ENCODE measurements around the gene PCDHA11. TPM values are rescaled to one million over a fixed set of nuclear protein-coding genes. Genes with fewer than 3 reads are reported as not detected.
"Not testable (repeated sequence)": the region's sequence is repeated elsewhere in the genome, so short reads cannot be mapped to it uniquely, and the experiment has no call there.

PCDHA11 gene
- total RNA-seq, 3 donors from 2014 or later: not detected

GRCh38 chr5:140840978-140841962 lies 27.5 kb upstream of the PCDHA11 start, which contains the start of gene PCDHA8:
PCDHA8 (plus strand) TSS chr5:140841187; CDS start chr5:140841322, 135 bp downstream.
- Mint-ChIP-seq H3K4me3 (no peak within 1 kb of the TSS), H3K9me3 (peaks cover 4% of the 10 kb centered on the region), H3K4me1 (ENCODE audit: low read depth) (no peaks in the 10 kb centered on the region), H3K36me3 (ENCODE audit: insufficient read depth) (no peaks in the 10 kb centered on the region), H3K27me3 (ENCODE audit: low read depth) (peaks cover 15% of the 10 kb centered on the region)
- DNase-seq (no peak), ATAC-seq (no peak)

- H3K27me3 Mint-ChIP-seq (ENCODE audit: low read depth): peaks cover 15% of the 10 kb centered on the region
- ATAC-seq: no peak
- peaks cover 3% of the 10 kb centered on the region for H3K36me3 Mint-ChIP-seq (ENCODE audit: insufficient read depth)
- no peak overlapping the region for H3K4me3 Mint-ChIP-seq
- H3K4me1 Mint-ChIP-seq (ENCODE audit: low read depth): no peaks in the 10 kb centered on the region
- H3K9me3 Mint-ChIP-seq: peaks cover 4% of the 10 kb centered on the region
- DNase-seq: no peak
Observed at GRCh38 chr5:140842798-140843733, 25.7 kb upstream of the PCDHA11 start.

- not testable (repeated sequence) for H3K4me3 Mint-ChIP-seq; ATAC-seq; H3K9me3 Mint-ChIP-seq; H3K36me3 Mint-ChIP-seq (ENCODE audit: insufficient read depth); H3K4me1 Mint-ChIP-seq (ENCODE audit: low read depth); H3K27me3 Mint-ChIP-seq (ENCODE audit: low read depth); DNase-seq
Observed at GRCh38 chr5:140848139-140849102, 20.3 kb upstream of the PCDHA11 start, which contains the start of gene PCDHA9. PCDHA9 (plus strand) TSS chr5:140848382; CDS start chr5:140848496, 114 bp downstream.

- H3K4me3 Mint-ChIP-seq; H3K4me1 Mint-ChIP-seq (ENCODE audit: low read depth); H3K9me3 Mint-ChIP-seq; H3K27me3 Mint-ChIP-seq (ENCODE audit: low read depth); H3K36me3 Mint-ChIP-seq (ENCODE audit: insufficient read depth); DNase-seq; ATAC-seq: not testable (repeated sequence)
Observed at GRCh38 chr5:140849831-140850634, 18.7 kb upstream of the PCDHA11 start.

- no peak for ATAC-seq
- H3K4me3 Mint-ChIP-seq: no peak within 1 kb of the TSS
- peaks cover 7% of the 10 kb centered on the region for H3K9me3 Mint-ChIP-seq
- H3K36me3 Mint-ChIP-seq (ENCODE audit: insufficient read depth): no peaks in the 10 kb centered on the region
- DNase-seq: no peak
- H3K27me3 Mint-ChIP-seq (ENCODE audit: low read depth): peaks cover 2% of the 10 kb centered on the region
- H3K4me1 Mint-ChIP-seq (ENCODE audit: low read depth): no peaks in the 10 kb centered on the region
Observed at GRCh38 chr5:140855772-140856674, 12.7 kb upstream of the PCDHA11 start, which contains the start of gene PCDHA10. PCDHA10 (plus strand) TSS chr5:140855897; CDS start chr5:140856049, 152 bp downstream.

- Mint-ChIP-seq H3K9me3 (peaks cover 7% of the 10 kb centered on the region), H3K4me3 (no peak overlapping the region), H3K36me3 (ENCODE audit: insufficient read depth) (no peaks in the 10 kb centered on the region), H3K4me1 (ENCODE audit: low read depth) (no peaks in the 10 kb centered on the region), H3K27me3 (ENCODE audit: low read depth) (peaks cover 2% of the 10 kb centered on the region)
- no peak for ATAC-seq
- DNase-seq: no peak
Observed at GRCh38 chr5:140857177-140857986, 11.4 kb upstream of the PCDHA11 start.

- H3K4me1 Mint-ChIP-seq (ENCODE audit: low read depth): no peaks in the 10 kb centered on the region
- H3K27me3 Mint-ChIP-seq (ENCODE audit: low read depth): peaks cover 2% of the 10 kb centered on the region
- DNase-seq (no peak), ATAC-seq (no peak)
- H3K36me3 Mint-ChIP-seq (ENCODE audit: insufficient read depth): no peaks in the 10 kb centered on the region
- H3K4me3 Mint-ChIP-seq: no peak overlapping the region
- peaks cover 7% of the 10 kb centered on the region for H3K9me3 Mint-ChIP-seq
Observed at GRCh38 chr5:140857987-140858240, 10.8 kb upstream of the PCDHA11 start.

- no peaks in the 10 kb centered on the region for H3K36me3 Mint-ChIP-seq (ENCODE audit: insufficient read depth)
- no peaks in the 10 kb centered on the region for H3K4me1 Mint-ChIP-seq (ENCODE audit: low read depth)
- peaks cover 3% of the 10 kb centered on the region for H3K9me3 Mint-ChIP-seq
- H3K27me3 Mint-ChIP-seq (ENCODE audit: low read depth): peaks cover 5% of the 10 kb centered on the region
- H3K4me3 Mint-ChIP-seq: no peak overlapping the region
- DNase-seq (no peak), ATAC-seq (no peak)
Observed at GRCh38 chr5:140862441-140863295, 6.1 kb upstream of the PCDHA11 start.

GRCh38 chr5:140869555-140869886 lies 764 bp downstream of the PCDHA11 start:
- Mint-ChIP-seq H3K36me3 (ENCODE audit: insufficient read depth) (peaks cover 2% of the 10 kb centered on the region), H3K4me1 (ENCODE audit: low read depth) (no peaks in the 10 kb centered on the region)
- ATAC-seq: no peak

GRCh38 chr5:140870221-140871201 lies 1.8 kb downstream of the PCDHA11 start:
- DNase-seq (no peak), ATAC-seq (no peak)
- Mint-ChIP-seq H3K4me3 (no peak overlapping the region), H3K4me1 (ENCODE audit: low read depth) (no peaks in the 10 kb centered on the region), H3K36me3 (ENCODE audit: insufficient read depth) (peaks cover 2% of the 10 kb centered on the region), H3K9me3 (peaks cover 6% of the 10 kb centered on the region), H3K27me3 (ENCODE audit: low read depth) (peaks cover 26% of the 10 kb centered on the region)

More at GRCh38 chr5:140869555-140869886, 764 bp downstream of the PCDHA11 start:
- DNase-seq: no peak
- Mint-ChIP-seq H3K9me3 (peaks cover 6% of the 10 kb centered on the region), H3K27me3 (ENCODE audit: low read depth) (peaks cover 21% of the 10 kb centered on the region), H3K4me3 (no peak overlapping the region)
